Fibroblast of lung (primary cell): ENCODE measurements around the gene OGA.

Experiments
- EZH2 ChIP-seq: IDR thresholded peaks from 2 replicates; pipeline ENCODE4 v1.5.1; 2012; ENCODE audit warnings: low read length, control low read depth, mild to moderate bottlenecking; ENCODE audit errors: missing control alignments
- TF ChIP-seq, protein P1 (sequence below), 2 donors: IDR thresholded peaks in 1 of 2; conservative IDR thresholded peaks in 1 of 2; 1 replicate in 1 of 2; 2 replicates in 1 of 2; pipeline ENCODE4 v1.5.1; 2011 to 2012; ENCODE audit warnings: low read length in 2 of 2, control low read depth in 1 of 2, inconsistent platforms in 1 of 2, low read depth in 1 of 2, mild to moderate bottlenecking in 1 of 2

GRCh38 chr10:101848408-101848807, 30.2 kb upstream of the OGA start:
- TF ChIP-seq EZH2 = no peak
- TF ChIP-seq, protein P1, sequence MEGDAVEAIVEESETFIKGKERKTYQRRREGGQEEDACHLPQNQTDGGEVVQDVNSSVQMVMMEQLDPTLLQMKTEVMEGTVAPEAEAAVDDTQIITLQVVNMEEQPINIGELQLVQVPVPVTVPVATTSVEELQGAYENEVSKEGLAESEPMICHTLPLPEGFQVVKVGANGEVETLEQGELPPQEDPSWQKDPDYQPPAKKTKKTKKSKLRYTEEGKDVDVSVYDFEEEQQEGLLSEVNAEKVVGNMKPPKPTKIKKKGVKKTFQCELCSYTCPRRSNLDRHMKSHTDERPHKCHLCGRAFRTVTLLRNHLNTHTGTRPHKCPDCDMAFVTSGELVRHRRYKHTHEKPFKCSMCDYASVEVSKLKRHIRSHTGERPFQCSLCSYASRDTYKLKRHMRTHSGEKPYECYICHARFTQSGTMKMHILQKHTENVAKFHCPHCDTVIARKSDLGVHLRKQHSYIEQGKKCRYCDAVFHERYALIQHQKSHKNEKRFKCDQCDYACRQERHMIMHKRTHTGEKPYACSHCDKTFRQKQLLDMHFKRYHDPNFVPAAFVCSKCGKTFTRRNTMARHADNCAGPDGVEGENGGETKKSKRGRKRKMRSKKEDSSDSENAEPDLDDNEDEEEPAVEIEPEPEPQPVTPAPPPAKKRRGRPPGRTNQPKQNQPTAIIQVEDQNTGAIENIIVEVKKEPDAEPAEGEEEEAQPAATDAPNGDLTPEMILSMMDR (conservative IDR thresholded peaks at IDR 0.05 in 1 of 2, IDR thresholded peaks at IDR 0.05 in 1 of 2; ENCODE audit: low read depth in 1 of 2, low read length in 2 of 2) = no peak
